NCI-H510A treated with DMSO at 0.1 percent for 48 hours (cell line): ENCODE data around the gene MGST2.

Source experiments
- DNase-seq: peaks from one replicate; lab custom pipeline; 2025; lab: John Stamatoyannopoulos, UW

MGST2 gene

GRCh38 chr4:139643042-139643895 lies 22.4 kb upstream of the MGST2 start:
- no peak for DNase-seq

GRCh38 chr4:139645458-139645857 lies 20.2 kb upstream of the MGST2 start:
- DNase-seq: no peak

GRCh38 chr4:139647184-139647583 lies 18.4 kb upstream of the MGST2 start:
- no peak for DNase-seq

- DNase-seq: no peak
Observed at GRCh38 chr4:139647952-139648351, 17.7 kb upstream of the MGST2 start.

GRCh38 chr4:139651282-139652194 lies 14.1 kb upstream of the MGST2 start:
- peak; percentile 72 for DNase-seq

- no peak for DNase-seq
Observed at GRCh38 chr4:139654516-139654915, 11.1 kb upstream of the MGST2 start.

GRCh38 chr4:139655116-139655515 lies 10.5 kb upstream of the MGST2 start:
- no peak for DNase-seq

- peak; percentile 65 for DNase-seq
Observed at GRCh38 chr4:139656614-139657486, 8.8 kb upstream of the MGST2 start.

GRCh38 chr4:139658185-139658584 lies 7.4 kb upstream of the MGST2 start:
- no peak for DNase-seq

- DNase-seq: no peak
Observed at GRCh38 chr4:139658586-139659382, 6.8 kb upstream of the MGST2 start.

GRCh38 chr4:139659735-139660424 lies 5.7 kb upstream of the MGST2 start:
- no peak for DNase-seq

GRCh38 chr4:139660568-139661043 lies 5.0 kb upstream of the MGST2 start:
- no peak for DNase-seq

GRCh38 chr4:139663561-139664138 lies 2.0 kb upstream of the MGST2 start:
- no peak for DNase-seq

GRCh38 chr4:139664442-139664841 lies 1.2 kb upstream of the MGST2 start:
- DNase-seq: no peak

GRCh38 chr4:139665079-139665689 lies 435 bp upstream of the MGST2 start:
- DNase-seq: no peak

- DNase-seq: peak; percentile 66
Observed at GRCh38 chr4:139666735-139667281, 1.2 kb downstream of the MGST2 start.

- no peak for DNase-seq
Observed at GRCh38 chr4:139668036-139668435, 2.4 kb downstream of the MGST2 start.

GRCh38 chr4:139668658-139669201 lies 3.1 kb downstream of the MGST2 start:
- no peak for DNase-seq

GRCh38 chr4:139669335-139669734 lies 3.7 kb downstream of the MGST2 start:
- DNase-seq: no peak
